ENCODE measurements around the gene CTPS1.

Gene CTPS1

DNA sequence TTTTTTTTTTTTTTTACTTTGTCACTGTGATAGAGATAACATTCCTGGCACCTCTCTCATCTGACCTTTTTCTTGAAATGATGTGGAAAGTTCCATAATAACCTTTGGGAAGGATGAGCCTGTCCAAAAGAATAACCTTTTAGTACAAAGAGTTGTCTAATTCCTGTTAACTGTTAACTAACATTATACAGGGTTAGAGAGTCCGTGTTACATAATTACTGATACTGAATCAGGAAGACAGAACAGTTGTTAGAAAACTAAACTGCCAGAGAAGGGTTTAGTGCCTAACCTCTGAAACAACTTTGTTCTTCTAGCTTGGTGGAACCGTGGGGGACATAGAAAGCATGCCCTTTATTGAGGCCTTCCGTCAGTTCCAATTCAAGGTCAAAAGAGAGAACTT lies 8.8 kb downstream of the CTPS1 start:
- DNase-seq (ENCODE audit: low read depth in 2 of 3, low spot score in 1 of 3): no peak

DNA sequence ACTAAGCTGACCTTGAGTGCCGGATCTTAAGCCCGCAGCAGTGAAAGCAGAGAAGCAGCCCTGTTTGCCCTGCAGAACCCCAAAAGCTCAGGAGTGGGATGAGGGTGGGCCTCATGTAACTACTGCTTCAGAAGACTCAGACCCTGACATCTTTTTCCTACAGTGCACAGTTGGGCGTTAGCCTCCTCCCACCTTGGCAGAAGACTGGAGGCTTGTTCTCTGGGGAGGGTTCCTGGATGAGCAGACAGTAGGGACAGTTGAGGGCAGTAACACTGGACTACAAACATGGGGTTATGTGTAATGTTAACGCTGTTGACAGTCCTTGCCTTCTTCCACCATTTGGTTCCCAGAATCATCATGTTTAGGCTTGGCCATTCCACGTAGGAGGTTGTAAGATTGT lies 9.6 kb downstream of the CTPS1 start:
- no peak for DNase-seq (ENCODE audit: low read depth in 2 of 3, low spot score in 1 of 3)

DNA sequence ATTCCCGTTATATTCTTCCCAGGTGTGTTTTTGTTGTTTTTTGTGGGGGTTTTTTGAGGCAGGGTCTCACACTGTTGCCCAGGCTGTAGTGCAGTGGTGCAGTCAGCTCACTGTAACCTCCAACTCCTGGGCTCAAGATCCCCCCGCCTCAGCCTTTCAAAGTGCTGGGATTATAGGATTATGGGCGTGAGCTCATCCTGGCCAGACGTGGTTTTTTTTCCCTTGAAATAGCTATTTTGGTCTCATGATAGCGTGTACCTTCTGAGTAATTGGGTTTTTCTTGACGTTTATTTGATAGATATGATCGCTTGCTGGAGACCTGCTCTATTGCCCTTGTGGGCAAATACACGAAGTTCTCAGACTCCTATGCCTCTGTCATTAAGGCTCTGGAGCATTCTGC lies 17.6 kb downstream of the CTPS1 start:
- DNase-seq (ENCODE audit: low read depth in 2 of 3, low spot score in 1 of 3): no peak

DNA sequence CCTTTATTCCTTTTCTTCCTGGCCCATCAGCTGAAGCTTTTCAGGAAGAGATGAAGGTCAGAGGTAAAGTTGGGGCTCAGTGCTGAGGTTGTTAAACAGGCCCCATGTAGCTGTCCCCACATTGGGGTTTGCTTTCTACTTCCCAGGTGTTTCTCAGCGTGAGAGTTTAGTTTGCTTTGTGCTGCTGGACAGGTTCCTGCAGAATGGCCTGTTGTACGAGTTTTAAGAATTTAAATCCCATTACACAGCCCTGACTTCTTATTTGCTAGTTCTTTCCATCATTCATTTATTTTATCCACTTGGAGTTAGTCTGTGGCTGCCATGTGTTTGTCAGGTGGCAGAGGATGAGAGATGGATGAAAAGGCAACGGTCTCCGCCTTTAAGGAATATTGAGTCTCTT lies 19.2 kb downstream of the CTPS1 start:
- DNase-seq (ENCODE audit: low read depth in 2 of 3, low spot score in 1 of 3): no peak

DNA sequence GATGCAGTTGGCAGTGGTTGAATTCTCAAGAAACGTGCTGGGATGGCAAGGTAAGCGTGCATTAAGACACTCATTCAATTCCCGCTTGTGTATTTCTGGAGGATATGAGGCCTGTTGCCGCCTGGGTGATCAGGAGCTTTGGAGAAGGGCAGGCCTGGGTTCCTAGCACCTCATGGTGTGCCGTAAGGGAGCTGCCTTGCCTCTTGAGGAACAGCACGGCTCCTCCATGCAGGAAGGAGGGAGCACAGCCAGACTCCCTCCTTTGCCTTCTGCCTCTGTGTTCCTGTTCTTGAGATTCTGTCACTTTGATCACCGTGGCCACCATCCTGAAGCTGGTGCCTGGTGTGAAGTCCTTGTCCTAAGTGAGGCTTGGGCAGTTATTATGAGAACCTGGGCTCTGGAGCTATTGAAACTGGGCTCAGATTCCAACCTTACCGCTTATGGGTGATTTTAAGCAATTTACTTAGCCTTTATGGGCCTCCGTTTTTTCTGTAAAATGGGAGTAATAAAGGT lies 23.7 kb downstream of the CTPS1 start:
- no peak for DNase-seq (ENCODE audit: low read depth in 2 of 3, low spot score in 1 of 3)

DNA sequence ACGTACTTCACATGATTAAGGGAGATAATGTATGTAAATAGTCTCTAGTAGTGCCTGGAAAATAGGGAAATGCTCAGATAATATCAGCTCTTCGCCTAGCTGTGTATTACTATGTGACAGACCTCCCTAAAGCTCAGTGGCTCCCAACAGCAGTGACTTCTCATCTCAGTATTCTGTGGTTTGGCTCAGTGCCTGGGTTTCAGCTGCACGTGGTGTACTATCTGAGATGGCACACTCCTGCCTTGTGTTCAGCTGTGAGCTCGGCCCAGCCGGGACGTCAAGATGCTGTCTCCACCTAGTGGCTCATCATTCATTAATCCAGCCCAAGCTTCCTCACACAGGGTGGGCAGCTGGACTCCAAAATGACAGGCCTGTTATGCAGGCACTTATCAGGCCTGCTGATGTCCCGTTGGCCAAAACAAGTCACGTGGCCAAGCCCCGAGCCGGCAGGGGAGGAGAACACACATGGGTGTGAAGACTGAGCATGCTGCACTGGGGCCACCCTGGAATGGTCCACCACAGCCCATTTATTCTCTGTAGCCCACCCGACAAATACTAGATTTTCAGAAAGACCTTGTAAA lies 24.2 kb downstream of the CTPS1 start:
- peak; percentile 81 to 87 (median 82) for DNase-seq (ENCODE audit: low read depth in 2 of 3, low spot score in 1 of 3)

DNA sequence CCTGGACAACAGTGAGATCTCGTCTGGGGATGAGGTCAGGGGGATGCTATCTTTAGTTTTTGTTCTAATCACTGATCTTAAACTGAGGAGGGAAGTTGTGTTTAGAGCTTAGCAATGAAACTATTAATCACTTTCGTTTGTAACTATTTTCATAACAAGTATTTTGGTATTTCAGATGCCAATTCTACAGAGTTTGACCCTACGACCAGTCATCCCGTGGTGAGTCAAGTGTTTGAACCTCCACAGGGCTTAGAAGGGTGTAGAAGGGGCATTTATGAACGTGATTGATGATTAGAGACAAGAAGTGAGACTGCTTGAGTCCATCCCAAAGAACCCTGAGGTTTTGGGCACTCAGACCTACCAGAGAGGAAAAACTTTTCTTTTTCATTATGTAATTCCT lies 26.4 kb downstream of the CTPS1 start:
- DNase-seq (ENCODE audit: low read depth in 2 of 3, low spot score in 1 of 3): no peak

DNA sequence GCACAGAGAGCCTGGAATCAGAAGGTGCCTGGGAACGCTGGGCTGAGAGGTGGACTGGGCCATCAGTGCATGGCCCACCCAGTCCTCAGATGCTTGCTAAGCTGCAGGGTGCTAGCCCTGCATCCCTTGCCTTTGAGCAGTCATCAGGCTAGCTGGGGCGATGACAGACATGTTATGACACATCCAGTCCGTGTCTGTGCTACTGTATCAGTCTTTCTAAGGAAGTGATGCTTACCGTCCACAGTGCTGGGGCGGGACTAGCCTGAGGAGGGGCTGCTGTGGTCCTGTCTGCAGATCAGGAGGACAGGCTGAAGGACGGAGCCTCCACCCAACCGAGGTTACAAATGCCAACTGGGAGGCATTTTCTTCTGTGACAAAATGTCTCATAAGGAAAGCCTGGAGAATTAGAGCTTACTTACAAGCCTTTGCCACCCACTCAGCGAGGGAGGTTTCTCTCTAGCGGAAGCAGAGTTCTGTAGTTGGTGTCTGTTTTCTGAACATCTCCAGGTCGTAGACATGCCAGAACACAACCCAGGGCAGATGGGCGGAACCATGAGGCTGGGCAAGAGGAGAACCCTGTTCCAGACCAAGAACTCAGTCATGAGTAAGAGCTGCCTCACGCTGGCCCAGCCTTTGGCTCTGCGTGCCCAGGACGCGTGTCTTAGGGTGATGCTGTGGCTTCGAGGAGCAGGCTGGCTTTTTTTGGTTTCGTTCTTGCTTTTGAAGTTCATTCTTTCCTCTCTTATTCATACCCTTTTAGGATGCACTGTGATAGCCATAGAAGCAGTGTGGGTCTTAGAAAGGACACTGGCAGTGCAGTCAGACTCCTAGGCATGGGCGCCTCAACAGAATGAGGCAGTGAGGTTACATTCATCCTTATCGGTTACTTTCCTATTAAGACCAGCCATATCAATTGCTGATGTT lies 27.7 kb downstream of the CTPS1 start:
- DNase-seq (ENCODE audit: low read depth in 2 of 3, low spot score in 1 of 3): no peak

DNA sequence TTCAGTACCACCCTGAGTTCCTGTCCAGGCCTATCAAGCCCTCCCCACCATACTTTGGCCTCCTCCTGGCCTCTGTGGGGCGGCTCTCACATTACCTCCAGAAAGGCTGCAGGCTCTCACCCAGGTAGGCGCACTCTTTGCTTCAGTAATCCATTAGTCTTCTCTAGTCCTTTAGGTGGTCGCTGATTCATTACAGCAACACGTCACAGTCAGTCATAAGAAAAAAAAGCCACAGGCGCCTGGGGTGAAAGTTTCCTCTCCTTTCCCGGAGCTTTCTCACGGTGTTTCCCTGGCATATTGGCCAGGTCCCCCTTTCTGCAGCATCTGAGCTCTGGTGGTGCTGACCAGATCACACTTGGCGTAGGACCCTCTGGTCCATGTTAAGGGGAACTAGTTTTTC lies 30.0 kb downstream of the CTPS1 start:
- DNase-seq (ENCODE audit: low read depth in 2 of 3, low spot score in 1 of 3): no peak

DNA sequence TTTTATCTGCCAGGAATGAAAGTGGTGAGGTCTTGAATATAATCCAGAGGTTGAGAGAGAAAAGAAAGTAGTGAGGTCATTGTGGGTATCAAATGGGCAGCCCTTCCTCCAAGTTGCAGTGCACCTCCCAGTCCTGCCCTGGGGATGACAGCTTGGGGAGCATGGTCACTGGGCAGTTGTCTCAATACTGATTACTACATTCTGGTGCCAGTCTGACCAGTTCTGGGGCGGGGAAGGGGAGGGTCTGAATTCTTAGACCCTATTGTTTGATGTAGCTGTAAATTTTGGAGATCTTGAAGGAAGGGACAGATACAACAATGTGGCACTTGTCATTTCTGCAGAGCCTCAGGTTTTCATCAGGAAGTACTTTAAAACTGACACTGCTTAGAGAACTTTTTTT lies 30.8 kb downstream of the CTPS1 start:
- no peak for DNase-seq (ENCODE audit: low read depth in 2 of 3, low spot score in 1 of 3)

DNA sequence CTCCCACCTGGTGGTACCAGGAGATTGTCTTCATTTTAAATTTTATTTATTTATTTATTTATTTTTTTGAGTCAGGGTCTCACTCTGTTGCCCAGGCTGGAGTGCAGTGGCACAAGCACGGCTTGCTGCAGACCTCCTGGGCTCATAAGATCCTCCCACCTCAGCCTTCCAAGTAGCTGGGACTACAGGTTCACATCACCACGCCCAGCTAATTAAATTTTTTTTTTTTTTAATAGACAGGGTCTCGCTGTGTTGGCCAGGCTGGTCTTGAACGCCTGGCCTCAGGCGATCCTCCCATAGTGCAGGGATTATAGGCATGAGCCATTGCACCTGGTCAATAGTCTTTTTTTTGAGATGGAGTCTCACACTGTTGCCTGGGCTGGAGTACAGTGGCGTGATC lies 33.5 kb downstream of the CTPS1 start:
- DNase-seq (ENCODE audit: low read depth in 2 of 3, low spot score in 1 of 3): no peak

DNA sequence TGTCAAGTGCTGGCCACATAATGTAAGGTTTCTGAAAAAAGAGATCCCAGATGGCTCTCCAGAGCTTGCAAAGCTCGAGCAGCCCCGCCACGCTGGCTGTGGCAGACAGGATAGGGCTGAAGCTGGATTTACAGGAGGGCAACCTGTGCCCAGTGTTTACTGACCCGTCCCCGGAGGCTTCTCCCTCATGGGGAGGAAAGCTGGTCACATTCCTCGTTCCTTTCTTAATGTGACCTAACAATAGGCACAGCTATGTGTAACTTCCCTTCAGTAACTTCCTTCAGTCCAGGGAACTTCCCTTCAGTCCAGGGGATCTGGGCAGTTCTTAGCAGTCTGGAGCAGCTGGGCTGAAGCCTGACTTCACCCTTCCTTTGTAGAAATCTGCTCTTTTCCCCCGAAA lies 34.3 kb downstream of the CTPS1 start:
- no peak for DNase-seq (ENCODE audit: low read depth in 2 of 3, low spot score in 1 of 3)

DNA sequence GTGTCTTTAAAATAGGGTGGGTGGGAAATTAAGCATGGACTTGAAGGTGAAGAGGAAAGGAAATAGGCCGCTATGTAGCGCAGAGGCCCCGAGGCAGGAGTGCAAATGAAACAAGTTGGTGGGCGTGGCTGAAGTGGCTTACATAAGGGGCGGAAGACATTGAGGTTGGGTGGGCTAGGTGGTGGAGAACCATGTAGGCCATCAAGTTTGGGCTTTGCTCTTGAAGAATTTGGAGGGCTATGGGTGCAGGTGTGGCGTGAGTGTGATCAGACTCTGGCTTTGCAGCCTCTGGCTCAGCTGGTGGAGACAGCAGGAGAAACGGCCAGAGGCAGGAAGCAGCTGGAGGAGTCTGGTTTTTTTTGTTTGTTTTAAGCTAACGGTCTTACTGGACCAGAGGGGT lies 35.4 kb downstream of the CTPS1 start:
- DNase-seq (ENCODE audit: low read depth in 2 of 3, low spot score in 1 of 3): no peak

DNA sequence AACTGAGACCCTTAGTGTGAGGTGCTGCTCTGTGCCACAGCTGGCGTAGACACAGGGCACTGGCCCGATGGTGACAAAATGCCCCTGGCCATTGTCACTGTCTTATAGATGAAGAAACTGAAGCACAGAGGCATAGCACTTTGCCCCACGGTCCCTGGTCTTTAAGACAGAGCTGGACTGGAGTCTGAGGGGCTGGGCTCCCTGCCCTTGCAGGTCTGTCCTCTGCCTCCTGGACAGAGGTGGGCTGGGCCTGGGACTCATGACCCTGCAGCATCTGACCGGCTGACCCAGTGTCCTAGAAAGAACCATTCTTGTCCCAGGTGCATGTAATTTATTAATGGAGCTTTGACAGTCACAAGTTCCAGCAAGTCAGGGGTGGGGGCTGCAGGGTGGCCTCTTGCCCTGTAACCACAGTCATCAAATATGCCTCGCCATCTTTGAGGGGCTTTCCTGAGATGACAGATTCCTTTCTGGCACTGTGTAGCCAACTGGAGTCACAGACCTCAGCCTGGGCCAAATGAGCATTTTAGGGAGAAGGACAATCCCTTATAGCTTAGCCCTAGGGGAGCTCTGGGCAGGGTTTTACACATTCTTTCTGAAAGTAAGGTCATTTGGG lies 35.9 kb downstream of the CTPS1 start:
- no peak for DNase-seq (ENCODE audit: low read depth in 2 of 3, low spot score in 1 of 3)

DNA sequence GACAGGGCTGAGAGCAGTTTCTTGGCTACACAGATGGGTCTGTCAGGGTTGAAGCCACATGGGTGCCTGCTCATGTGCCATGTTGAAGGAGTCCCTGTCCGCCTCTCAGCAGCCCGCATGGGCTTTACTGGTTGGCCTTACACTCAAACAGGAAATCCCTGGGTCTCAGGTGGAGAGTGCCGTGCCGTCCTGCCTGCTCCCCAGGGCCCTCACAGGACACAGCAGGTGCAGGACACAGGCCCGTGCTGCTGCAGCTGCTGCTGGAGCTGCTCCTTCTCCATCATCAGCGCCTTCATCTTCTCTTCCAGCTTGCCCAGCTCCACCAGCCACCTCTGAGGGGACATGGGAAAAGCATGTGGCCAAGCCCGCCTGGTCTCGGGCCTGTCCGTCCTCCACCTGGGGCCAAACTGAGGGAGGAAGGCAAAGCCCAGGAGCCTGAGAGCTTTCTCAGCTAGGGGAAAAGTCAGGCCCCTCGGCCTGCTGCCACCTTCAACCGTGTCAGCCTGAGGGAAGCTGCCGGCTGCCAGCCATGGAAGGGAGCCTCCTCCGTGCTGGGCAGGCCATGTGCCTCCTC lies 36.5 kb downstream of the CTPS1 start:
- no peak for DNase-seq (ENCODE audit: low read depth in 2 of 3, low spot score in 1 of 3)

DNA sequence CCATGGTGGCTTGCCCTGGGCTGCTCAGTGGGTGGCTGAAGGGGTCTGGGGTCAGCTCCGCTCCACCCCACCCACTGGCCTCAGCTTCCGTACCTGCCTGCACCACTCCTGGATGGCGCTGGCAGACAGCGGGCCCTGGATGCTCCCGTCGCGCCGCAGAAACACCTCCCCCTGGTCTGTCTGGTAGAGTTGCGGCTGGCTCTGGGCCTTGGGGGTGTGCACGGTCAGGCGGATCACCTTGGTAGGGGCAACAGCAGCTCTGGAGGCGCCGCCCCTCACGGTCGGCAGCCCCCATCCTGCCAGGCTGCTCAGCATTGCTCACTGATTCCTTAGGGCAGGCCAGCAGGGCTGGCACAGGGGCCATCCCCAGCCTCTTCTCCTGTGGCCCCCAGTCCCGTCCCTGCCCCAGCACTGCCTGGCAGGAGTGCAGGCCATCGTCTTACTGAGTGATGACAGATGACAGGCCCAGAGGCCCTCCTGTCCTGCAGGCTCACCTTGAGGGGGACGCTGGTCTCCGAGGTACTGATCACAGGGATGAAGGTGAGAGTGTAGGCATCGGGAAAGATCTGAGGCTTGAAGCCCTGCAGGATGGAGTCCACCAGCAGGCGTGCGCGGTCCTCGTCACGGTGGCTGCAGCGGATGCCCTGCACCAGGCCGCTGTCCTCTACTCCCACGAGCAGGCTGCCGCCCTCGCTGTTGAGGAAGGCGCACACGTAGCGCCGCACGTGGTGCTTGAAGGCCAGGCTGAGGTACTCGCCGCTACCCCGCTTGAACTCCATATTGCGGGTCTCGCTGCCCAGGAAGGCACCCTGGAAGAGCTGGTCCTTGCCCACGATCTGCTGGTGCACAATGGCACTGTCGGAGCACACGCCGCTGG lies 37.9 kb downstream of the CTPS1 start:
- no peak for DNase-seq (ENCODE audit: low read depth in 2 of 3, low spot score in 1 of 3)

DNA sequence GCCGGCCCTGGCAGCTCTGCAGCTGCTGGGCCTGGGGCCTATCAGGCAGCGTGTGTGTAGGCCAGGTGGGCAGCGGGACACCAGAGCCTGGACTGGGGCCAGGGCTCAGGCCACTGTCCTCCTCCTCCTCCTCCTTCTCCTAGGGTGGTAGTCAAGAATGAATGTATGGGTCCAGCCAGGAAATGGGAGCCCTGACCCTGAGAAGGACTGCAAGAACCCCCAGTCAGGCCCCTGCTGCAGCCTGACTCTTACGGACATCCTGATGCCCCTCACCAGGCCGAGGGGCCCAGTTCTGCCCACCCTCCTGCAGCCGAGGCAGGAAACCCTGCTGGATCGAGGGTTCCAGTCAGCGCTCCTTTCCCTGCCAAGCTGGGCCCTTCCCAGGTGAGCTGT lies 38.5 kb downstream of the CTPS1 start:
- no peak for DNase-seq (ENCODE audit: low read depth in 2 of 3, low spot score in 1 of 3)

DNA sequence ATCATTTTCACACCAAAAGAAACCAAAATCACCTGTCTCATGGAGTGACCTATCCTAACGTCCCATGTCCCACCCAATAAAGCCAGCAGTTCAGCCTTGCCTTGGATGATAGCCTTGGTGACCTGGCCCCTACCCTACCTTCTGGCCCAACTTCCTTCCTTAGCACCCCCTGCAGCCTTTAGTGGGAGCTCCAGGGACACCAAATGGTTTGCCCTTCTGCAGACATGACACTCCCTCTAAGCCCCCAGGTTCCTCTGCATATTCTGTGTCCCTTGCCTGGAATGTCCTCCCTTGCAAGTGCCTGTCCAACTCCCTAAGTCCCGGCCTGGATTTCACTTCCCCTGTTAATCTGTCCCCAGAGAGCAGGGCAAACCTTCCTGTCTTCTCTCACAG lies 39.9 kb downstream of the CTPS1 start:
- DNase-seq (ENCODE audit: low read depth in 2 of 3, low spot score in 1 of 3): no peak

DNA sequence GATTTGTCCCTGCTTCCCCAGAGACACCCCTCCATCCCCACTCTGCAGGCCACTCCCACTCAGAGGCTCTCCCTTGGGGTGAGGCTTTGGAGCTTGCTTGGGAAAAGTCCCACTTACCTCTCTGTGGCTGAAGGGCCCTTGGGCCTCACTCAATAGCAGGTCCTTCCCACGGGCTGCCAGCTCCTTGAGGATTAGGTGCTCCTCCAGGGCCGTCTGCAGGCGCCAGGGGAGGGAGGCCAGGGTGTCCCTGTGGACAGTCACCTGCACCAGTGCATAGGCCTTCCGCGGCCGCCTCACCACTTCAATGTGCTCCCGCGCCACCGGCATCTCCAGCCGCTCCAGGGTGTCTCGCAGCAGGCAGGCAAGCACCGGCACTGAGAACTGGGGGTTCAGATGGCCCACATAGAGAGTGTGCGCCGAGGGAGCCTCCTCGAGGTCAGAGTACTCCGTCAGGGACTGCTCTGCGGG lies 40.6 kb downstream of the CTPS1 start:
- no peak for DNase-seq (ENCODE audit: low read depth in 2 of 3, low spot score in 1 of 3)

DNA sequence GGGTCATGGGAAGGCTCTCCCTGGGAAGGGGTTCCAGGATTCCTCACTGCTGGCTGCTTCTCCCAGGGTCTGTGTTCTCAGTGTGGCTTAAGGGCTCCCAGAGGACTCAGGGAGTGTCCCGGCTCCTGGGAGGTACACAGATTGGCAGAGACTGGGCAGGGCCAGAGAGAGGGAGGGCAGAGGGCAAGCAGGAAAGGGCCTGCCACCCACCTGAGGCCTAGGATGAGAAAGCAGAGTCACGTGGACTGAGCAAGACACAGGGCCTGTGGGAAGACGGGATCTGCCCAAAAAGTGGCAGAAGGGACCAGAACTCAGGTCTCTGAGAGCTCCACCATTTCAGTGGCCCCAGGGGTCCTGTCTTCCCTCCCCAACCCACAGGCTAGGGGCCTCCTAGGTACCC lies 41.2 kb downstream of the CTPS1 start:
- no peak for DNase-seq (ENCODE audit: low read depth in 2 of 3, low spot score in 1 of 3)

Measured in stimulated activated CD4-positive, alpha-beta T cell treated with anti-CD3 and anti-CD28 coated beads, Interleukin-12 subunit alpha, Interleukin-12 subunit beta, amount 100 ng/mL, for 48 hours (primary cell).